HG03565 (cell line): Measurements from ENCODE around the gene CCDC167.

Experiments
- ATAC-seq: cut with Tn5 transposase; IDR thresholded peaks from one replicate; pipeline ENCODE4 v1.9.1; 2021; ENCODE audit warnings: mild to moderate bottlenecking, moderate library complexity; ENCODE audit not compliant: unreplicated experiment

CCDC167 gene

GRCh38 chr6:37531026-37531425 is 31.3 kb upstream of the CCDC167 start:
- ATAC-seq = no peak

- ATAC-seq = no peak
These were observed 30.6 kb upstream of the CCDC167 start for GRCh38 chr6:37530297-37530696.

- ATAC-seq = no peak
These were observed 28.8 kb upstream of the CCDC167 start for GRCh38 chr6:37528541-37528940.

GRCh38 chr6:37525460-37526357 is 26.0 kb upstream of the CCDC167 start:
- ATAC-seq = no peak

- ATAC-seq = no peak
These were observed 25.3 kb upstream of the CCDC167 start for GRCh38 chr6:37524970-37525318.

GRCh38 chr6:37524025-37524969 is 24.6 kb upstream of the CCDC167 start:
- no peak for ATAC-seq

- no peak for ATAC-seq
These were observed 23.7 kb upstream of the CCDC167 start for GRCh38 chr6:37523412-37523811.

GRCh38 chr6:37522836-37523235 is 23.1 kb upstream of the CCDC167 start:
- no peak for ATAC-seq

- ATAC-seq = no peak
These were observed 22.0 kb upstream of the CCDC167 start for GRCh38 chr6:37521674-37522073.

- ATAC-seq = no peak
These were observed 21.2 kb upstream of the CCDC167 start for GRCh38 chr6:37520926-37521325.

GRCh38 chr6:37519461-37519860 is 19.8 kb upstream of the CCDC167 start:
- no peak for ATAC-seq

GRCh38 chr6:37518116-37518515 is 18.4 kb upstream of the CCDC167 start:
- no peak for ATAC-seq

GRCh38 chr6:37517411-37517812 is 17.7 kb upstream of the CCDC167 start:
- ATAC-seq = no peak

GRCh38 chr6:37516920-37517405 is 17.3 kb upstream of the CCDC167 start:
- ATAC-seq = no peak

GRCh38 chr6:37516076-37516919 is 16.6 kb upstream of the CCDC167 start:
- ATAC-seq = no peak

GRCh38 chr6:37515712-37516075 is 16.0 kb upstream of the CCDC167 start:
- no peak for ATAC-seq

GRCh38 chr6:37514837-37515236 is 15.1 kb upstream of the CCDC167 start:
- no peak for ATAC-seq

GRCh38 chr6:37514321-37514771 is 14.7 kb upstream of the CCDC167 start:
- ATAC-seq = no peak

- no peak for ATAC-seq
These were observed 13.9 kb upstream of the CCDC167 start for GRCh38 chr6:37513576-37513975.

- ATAC-seq = no peak
These were observed 13.5 kb upstream of the CCDC167 start for GRCh38 chr6:37513155-37513554.
